GM23338 (cell line): ENCODE measurements around the gene ECHDC3.

ENCODE experiments used
- CREB1 ChIP-seq: fragments of 250-450 bp; sonication (Bioruptor Pico); IDR thresholded peaks from 2 replicates; pipeline ENCODE4 v1.5.0; 2020; ENCODE audit warnings: low read depth, mild to moderate bottlenecking, moderate library complexity
- EZH2 ChIP-seq: fragments of 200-600 bp; sonication (generic); IDR thresholded peaks from one replicate; pipeline ENCODE4 v1.8.0; 2017; ENCODE audit warnings: antibody characterized with exemption, mild to moderate bottlenecking, low read depth; ENCODE audit not compliant: unreplicated experiment
- EZH2phosphoT487 ChIP-seq: fragments of 200-600 bp; sonication (generic); IDR thresholded peaks from one replicate; pipeline ENCODE4 v1.8.1; 2018; ENCODE audit warnings: antibody characterized with exemption; ENCODE audit not compliant: unreplicated experiment
- JUNB ChIP-seq: IDR thresholded peaks from one replicate; pipeline ENCODE4 v1.6.1; 2016; ENCODE audit warnings: antibody characterized with exemption; ENCODE audit not compliant: unreplicated experiment
- POLR2AphosphoS5 ChIP-seq: IDR thresholded peaks from 2 replicates; pipeline ENCODE4 v1.6.1; 2016; ENCODE audit warnings: antibody characterized with exemption, low read depth
- STAT1 ChIP-seq: IDR thresholded peaks from one replicate; pipeline ENCODE4 v1.6.1; 2016; ENCODE audit warnings: antibody characterized with exemption; ENCODE audit not compliant: unreplicated experiment
- ZNF114 ChIP-seq: fragments of 250-450 bp; sonication (Bioruptor Pico); IDR thresholded peaks from 2 replicates; pipeline ENCODE4 v1.5.0; 2020; ENCODE audit warnings: mild to moderate bottlenecking, moderate library complexity
- ZNF331 ChIP-seq: fragments of 250-450 bp; sonication (Bioruptor Pico); IDR thresholded peaks from 2 replicates; pipeline ENCODE4 v1.5.0; 2020; ENCODE audit warnings: low read depth, mild to moderate bottlenecking, moderate library complexity
- TF ChIP-seq, protein P1 (sequence below): IDR thresholded peaks from one replicate; pipeline ENCODE4 v1.6.1; 2018; ENCODE audit warnings: antibody characterized with exemption; ENCODE audit not compliant: unreplicated experiment
- TF ChIP-seq, protein P2 (sequence below), 2 experiments: fragments of 200-600 bp in 1 of 2; sonication (generic) in 1 of 2; conservative IDR thresholded peaks; 2 replicates each; pipeline versions ENCODE4 v1.5.1 to v1.6.1; 2016 to 2017; ENCODE audit warnings: antibody characterized with exemption in 2 of 2, low read depth in 2 of 2, mild to moderate bottlenecking in 2 of 2, moderate library complexity in 1 of 2
- TF ChIP-seq, protein P3 (sequence below): IDR thresholded peaks from 2 replicates; pipeline ENCODE4 v1.6.1; 2016; ENCODE audit warnings: antibody characterized with exemption

DNA sequence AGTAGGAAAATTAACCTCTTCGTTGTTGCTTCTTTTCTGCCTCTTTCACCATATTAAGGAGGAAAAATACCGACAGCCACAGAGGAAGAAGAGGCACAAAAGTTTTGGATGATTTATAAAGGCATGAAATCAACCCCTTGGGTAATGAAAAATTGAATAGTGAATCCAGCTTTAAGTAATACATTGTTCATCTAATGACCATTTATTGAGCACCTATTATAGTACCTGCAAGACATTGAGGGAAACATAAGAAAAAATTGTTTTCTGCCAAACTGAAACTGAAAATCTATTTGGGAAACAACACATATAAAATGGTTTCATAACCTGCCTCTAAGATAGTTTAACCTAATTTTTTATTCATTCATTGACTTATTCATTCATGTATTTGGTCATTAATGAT lies 8.2 kb downstream of the ECHDC3 start:
- TF ChIP-seq, protein P1, sequence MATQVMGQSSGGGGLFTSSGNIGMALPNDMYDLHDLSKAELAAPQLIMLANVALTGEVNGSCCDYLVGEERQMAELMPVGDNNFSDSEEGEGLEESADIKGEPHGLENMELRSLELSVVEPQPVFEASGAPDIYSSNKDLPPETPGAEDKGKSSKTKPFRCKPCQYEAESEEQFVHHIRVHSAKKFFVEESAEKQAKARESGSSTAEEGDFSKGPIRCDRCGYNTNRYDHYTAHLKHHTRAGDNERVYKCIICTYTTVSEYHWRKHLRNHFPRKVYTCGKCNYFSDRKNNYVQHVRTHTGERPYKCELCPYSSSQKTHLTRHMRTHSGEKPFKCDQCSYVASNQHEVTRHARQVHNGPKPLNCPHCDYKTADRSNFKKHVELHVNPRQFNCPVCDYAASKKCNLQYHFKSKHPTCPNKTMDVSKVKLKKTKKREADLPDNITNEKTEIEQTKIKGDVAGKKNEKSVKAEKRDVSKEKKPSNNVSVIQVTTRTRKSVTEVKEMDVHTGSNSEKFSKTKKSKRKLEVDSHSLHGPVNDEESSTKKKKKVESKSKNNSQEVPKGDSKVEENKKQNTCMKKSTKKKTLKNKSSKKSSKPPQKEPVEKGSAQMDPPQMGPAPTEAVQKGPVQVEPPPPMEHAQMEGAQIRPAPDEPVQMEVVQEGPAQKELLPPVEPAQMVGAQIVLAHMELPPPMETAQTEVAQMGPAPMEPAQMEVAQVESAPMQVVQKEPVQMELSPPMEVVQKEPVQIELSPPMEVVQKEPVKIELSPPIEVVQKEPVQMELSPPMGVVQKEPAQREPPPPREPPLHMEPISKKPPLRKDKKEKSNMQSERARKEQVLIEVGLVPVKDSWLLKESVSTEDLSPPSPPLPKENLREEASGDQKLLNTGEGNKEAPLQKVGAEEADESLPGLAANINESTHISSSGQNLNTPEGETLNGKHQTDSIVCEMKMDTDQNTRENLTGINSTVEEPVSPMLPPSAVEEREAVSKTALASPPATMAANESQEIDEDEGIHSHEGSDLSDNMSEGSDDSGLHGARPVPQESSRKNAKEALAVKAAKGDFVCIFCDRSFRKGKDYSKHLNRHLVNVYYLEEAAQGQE: no peak
- TF ChIP-seq, protein P2, sequence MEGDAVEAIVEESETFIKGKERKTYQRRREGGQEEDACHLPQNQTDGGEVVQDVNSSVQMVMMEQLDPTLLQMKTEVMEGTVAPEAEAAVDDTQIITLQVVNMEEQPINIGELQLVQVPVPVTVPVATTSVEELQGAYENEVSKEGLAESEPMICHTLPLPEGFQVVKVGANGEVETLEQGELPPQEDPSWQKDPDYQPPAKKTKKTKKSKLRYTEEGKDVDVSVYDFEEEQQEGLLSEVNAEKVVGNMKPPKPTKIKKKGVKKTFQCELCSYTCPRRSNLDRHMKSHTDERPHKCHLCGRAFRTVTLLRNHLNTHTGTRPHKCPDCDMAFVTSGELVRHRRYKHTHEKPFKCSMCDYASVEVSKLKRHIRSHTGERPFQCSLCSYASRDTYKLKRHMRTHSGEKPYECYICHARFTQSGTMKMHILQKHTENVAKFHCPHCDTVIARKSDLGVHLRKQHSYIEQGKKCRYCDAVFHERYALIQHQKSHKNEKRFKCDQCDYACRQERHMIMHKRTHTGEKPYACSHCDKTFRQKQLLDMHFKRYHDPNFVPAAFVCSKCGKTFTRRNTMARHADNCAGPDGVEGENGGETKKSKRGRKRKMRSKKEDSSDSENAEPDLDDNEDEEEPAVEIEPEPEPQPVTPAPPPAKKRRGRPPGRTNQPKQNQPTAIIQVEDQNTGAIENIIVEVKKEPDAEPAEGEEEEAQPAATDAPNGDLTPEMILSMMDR (conservative IDR thresholded peaks at IDR 0.05; ENCODE audit: low read depth in 2 of 2): no peak
- TF ChIP-seq EZH2phosphoT487 (no peak), POLR2AphosphoS5 (no peak), ZNF331 (no peak), CREB1 (CRISPR knock-in tag) (no peak), EZH2 (no peak), JUNB (no peak), STAT1 (no peak), ZNF114 (CRISPR knock-in tag) (no peak)
- TF ChIP-seq, protein P3, sequence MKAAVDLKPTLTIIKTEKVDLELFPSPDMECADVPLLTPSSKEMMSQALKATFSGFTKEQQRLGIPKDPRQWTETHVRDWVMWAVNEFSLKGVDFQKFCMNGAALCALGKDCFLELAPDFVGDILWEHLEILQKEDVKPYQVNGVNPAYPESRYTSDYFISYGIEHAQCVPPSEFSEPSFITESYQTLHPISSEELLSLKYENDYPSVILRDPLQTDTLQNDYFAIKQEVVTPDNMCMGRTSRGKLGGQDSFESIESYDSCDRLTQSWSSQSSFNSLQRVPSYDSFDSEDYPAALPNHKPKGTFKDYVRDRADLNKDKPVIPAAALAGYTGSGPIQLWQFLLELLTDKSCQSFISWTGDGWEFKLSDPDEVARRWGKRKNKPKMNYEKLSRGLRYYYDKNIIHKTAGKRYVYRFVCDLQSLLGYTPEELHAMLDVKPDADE: no peak
